Tibial artery (tissue), 4 donors: ENCODE measurements around the gene BRSK2.
"Not testable (repeated sequence)": the region's sequence is repeated elsewhere in the genome, so short reads cannot be mapped to it uniquely, and the experiment has no call there.

ENCODE experiments used
- DNase-seq, 2 donors: peaks; one replicate each; pipeline ENCODE4 v3.0.0-alpha.2; 2019
- H3K27ac ChIP-seq, 2 donors: fragments of 200-600 bp; sonication (generic) in 1 of 2; 1 replicate in 1 of 2; 2 replicates in 1 of 2; pipeline ENCODE4 v1.5.1; 2018 to 2019; ENCODE audit warnings: mild to moderate bottlenecking in 1 of 2
- H3K27me3 ChIP-seq, 2 donors: fragments of 200-600 bp; sonication (generic) in 1 of 2; one replicate each; pipeline versions ENCODE4 v1.5.1 to v1.6.0; 2016 to 2019
- H3K36me3 ChIP-seq, 3 donors: fragments of 200-600 bp; sonication (generic) in 2 of 3; one replicate each; pipeline ENCODE4 v1.5.1; 2016 to 2019; ENCODE audit warnings: mild to moderate bottlenecking in 2 of 3
- H3K4me1 ChIP-seq, 4 donors: fragments of 200-600 bp; sonication (generic) in 2 of 4; 1 replicate in 3 of 4; 2 replicates in 1 of 4; pipeline ENCODE4 v1.5.1; 2016 to 2019
- H3K4me3 ChIP-seq, 2 donors: fragments of 200-600 bp; sonication (generic) in 1 of 2; 1 replicate in 1 of 2; 2 replicates in 1 of 2; pipeline ENCODE4 v1.5.1; 2018 to 2019; ENCODE audit warnings: mild to moderate bottlenecking in 2 of 2
- H3K9me3 ChIP-seq, 3 donors: fragments of 200-600 bp; sonication (generic) in 1 of 3; one replicate each; pipeline ENCODE4 v1.5.1; 2016 to 2019
- intact Hi-C: fragments of 100-400 bp; cut with DNase I; formaldehyde crosslinking; loops from one replicate; pipeline ENCODE4 v1.15.0; 2023; ENCODE audit warnings: low total_unique reads
- TF ChIP-seq, protein P1 (sequence below), 2 experiments: fragments of 200-600 bp in 1 of 2; fragments of 450-650 bp in 1 of 2; IDR thresholded peaks; one replicate each; pipeline ENCODE4 v1.5.1; 2017 to 2019; ENCODE audit warnings: antibody characterized with exemption in 2 of 2, mild to moderate bottlenecking in 1 of 2, moderate library complexity in 1 of 2

Gene BRSK2

DNA sequence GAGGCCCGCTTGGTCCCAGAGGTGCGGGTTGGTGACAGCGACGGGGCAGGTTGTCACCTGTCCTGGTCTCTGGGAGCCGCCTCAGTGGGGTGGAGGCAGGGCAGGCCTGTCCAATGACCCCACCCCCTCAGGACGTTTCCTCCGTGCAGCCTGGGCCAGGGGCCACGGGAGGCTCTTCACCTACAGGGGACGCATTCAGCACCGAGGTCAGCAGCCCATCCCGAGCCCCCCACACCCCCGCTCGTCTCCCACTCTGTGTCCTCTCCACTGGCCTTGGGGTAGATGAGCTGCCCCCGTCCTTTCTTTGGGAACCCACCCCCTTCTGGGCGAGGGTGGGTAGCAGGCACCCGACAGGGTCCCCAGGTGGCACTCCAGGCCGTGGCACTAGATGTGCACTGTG lies 35.7 kb downstream of the BRSK2 start:
- no peak for DNase-seq
- Histone ChIP-seq H3K27ac (no peak overlapping the region), H3K4me3 (no peak overlapping the region), H3K27me3 (peaks cover 0 to 45% of the 10 kb centered on the region in 2 donors), H3K36me3 (no peaks in the 10 kb centered on the region), H3K9me3 (peaks cover 0 to 12% (median under 1%) of the 10 kb centered on the region in 3 donors), H3K4me1 (no peaks in the 10 kb centered on the region)
- intact Hi-C loops, result no loop called here
- TF ChIP-seq, protein P1, sequence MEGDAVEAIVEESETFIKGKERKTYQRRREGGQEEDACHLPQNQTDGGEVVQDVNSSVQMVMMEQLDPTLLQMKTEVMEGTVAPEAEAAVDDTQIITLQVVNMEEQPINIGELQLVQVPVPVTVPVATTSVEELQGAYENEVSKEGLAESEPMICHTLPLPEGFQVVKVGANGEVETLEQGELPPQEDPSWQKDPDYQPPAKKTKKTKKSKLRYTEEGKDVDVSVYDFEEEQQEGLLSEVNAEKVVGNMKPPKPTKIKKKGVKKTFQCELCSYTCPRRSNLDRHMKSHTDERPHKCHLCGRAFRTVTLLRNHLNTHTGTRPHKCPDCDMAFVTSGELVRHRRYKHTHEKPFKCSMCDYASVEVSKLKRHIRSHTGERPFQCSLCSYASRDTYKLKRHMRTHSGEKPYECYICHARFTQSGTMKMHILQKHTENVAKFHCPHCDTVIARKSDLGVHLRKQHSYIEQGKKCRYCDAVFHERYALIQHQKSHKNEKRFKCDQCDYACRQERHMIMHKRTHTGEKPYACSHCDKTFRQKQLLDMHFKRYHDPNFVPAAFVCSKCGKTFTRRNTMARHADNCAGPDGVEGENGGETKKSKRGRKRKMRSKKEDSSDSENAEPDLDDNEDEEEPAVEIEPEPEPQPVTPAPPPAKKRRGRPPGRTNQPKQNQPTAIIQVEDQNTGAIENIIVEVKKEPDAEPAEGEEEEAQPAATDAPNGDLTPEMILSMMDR (IDR thresholded peaks at IDR 0.05), result no peak

DNA sequence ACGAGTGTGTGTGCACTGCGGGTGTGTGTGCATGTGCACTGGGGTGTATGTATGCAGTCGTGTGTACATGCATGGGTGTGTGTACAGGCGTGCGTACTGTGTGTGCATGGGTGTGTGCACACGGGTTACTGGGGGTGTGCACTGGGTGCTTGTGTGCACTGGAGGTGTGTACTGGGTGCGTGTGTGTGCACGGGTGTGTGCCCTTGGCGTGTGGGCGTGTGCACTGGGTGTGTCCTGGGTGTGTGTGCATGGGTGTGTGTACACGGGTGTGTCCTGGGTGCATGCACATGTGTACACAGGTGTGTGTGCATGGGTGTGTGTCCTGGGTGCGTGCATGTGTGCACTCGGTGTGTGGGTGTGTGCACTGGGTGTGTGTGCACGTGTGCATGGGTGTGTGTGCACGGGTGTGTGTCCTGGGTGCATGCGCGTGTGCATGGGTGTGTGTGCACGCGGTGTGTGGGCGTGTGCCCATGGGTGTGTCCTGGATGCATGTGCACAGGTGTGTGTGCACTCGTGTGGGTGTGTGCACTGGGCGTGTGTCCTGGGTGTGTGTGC lies 39.1 kb downstream of the BRSK2 start:
- H3K27me3 ChIP-seq, result peaks cover 0 to 42% of the 10 kb centered on the region in 2 donors
- no peaks in the 10 kb centered on the region for H3K9me3 ChIP-seq
- no peaks in the 10 kb centered on the region for H3K4me1 ChIP-seq
- intact Hi-C loops, result no loop called here
- H3K4me3 ChIP-seq, result no peak overlapping the region
- H3K27ac ChIP-seq, result no peak overlapping the region
- no peak for DNase-seq
- TF ChIP-seq, protein P1 (IDR thresholded peaks at IDR 0.05), result no peak
- no peaks in the 10 kb centered on the region for H3K36me3 ChIP-seq

DNA sequence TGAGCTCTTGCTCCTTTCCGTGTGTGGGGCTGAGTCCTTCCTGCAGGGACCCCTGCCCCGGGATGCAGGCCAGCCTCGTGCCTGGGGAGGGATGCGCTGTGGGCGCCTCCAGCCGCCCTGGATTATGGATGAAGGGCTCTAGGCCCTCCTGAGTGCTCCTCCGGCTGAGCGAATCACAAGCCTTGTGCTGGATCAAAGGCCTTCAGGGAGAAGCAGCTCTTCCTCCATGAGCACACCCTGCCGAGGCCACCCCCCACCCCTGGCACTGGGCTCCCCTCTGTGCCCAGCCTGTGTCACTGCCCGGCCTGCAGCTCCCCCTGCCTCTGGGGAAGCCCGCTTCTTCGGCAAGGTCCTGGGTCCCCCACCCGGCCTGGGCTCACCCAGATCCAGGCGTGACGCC lies 43.8 kb downstream of the BRSK2 start:
- peaks cover 0 to 11% (median 0%) of the 10 kb centered on the region in 4 donors for H3K4me1 ChIP-seq
- TF ChIP-seq, protein P1 (IDR thresholded peaks at IDR 0.05), result no peak
- H3K4me3 ChIP-seq, result no peak overlapping the region
- H3K27me3 ChIP-seq, result peaks cover 0 to 48% of the 10 kb centered on the region in 2 donors
- DNase-seq, result no peak
- no peak overlapping the region for H3K27ac ChIP-seq
- intact Hi-C loops, result no loop called here
- no peaks in the 10 kb centered on the region for H3K9me3 ChIP-seq
- H3K36me3 ChIP-seq, result no peaks in the 10 kb centered on the region

DNA sequence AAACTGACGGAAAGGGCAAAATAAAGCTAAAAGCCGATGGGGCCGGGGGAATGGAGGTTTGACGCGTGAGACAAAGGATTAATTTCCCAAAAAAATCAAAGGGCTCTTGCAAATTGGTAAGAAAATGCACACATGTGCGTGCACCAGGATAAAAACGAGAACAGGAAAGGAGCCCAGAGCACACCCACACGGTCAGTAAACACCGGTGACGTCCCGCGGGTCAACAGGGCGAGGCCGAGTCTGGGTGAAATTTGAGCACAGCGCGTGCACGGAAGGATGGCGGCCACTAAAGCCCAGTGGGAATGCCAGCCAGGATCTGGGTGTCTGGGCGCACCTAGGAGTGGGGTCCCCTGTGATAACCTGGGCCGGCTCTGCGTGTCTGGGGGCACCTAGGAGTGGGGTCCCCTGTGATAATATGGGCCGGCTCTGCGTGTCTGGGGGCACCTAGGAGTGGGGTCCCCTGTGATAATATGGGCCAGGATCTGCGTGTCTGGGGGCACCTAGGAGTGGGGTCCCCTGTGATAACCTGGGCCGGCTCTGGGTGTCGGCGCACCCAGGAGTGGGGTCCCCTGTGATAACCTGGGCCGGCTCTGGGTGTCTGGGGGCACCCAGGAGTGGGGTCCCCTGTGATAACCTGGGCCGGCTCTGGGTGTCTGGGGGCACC lies 44.4 kb downstream of the BRSK2 start:
- peaks cover 0 to 11% (median 0%) of the 10 kb centered on the region in 4 donors for H3K4me1 ChIP-seq
- H3K27me3 ChIP-seq, result peaks cover 0 to 53% of the 10 kb centered on the region in 2 donors
- intact Hi-C loops, result no loop called here
- no peak overlapping the region for H3K27ac ChIP-seq
- no peaks in the 10 kb centered on the region for H3K36me3 ChIP-seq
- DNase-seq, result no peak
- no peaks in the 10 kb centered on the region for H3K9me3 ChIP-seq
- TF ChIP-seq, protein P1 (IDR thresholded peaks at IDR 0.05), result no peak
- no peak overlapping the region for H3K4me3 ChIP-seq

DNA sequence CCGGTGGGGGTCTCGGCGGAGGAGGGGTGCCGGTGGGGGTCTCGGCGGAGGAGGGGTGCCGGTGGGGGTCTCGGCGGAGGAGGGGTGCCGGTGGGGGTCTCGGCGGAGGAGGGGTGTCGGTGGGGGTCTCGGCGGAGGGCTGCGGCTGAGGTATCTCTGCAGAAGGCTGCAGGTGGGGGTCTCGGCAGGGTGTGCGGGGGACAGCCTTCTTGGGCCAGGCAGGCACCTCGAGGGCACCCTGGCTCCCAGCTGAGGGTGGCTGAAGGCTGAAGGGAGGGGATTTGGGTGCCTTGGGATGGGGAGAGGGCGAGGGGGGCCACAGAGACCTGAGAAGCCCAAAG lies 45.7 kb downstream of the BRSK2 start:
- H3K4me1 ChIP-seq, result peaks cover 0 to 11% (median 0%) of the 10 kb centered on the region in 4 donors
- not testable (repeated sequence) for H3K4me3 ChIP-seq

DNA sequence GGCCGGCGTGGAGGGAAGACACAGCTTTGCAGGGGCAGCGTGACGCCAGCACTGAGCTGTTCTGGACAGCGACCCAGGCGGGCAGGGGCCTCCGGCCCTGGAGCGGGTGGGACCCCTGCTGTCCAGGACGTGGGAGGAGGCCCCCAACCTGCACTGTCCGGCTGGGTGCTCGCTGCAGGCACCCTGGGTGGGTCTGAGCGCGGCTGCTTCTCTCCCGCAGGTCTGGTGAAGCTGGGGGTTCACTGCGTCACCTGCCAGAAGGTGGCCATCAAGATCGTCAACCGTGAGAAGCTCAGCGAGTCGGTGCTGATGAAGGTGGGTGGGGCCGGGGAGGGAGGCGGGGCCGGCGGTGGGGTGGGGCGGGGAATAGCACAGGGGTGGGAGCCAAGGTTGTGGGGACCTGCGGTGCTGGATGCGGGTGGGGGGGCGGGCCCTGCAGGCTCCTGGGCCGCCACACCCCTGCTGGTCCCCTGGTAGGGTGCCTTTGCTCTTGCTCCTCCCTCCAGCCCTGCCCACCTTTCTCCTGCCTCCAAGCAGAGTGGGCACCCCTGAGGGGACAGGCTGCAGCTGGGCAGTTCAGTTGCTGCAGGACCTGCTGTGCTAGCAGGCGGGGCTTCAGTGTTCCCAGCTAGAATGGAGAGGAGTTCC lies 46.2 kb downstream of the BRSK2 start:
- Histone ChIP-seq H3K27me3 (peaks cover 0 to 72% of the 10 kb centered on the region in 2 donors), H3K9me3 (no peaks in the 10 kb centered on the region), H3K4me1 (peaks cover 0 to 11% (median 0%) of the 10 kb centered on the region in 4 donors), H3K36me3 (no peaks in the 10 kb centered on the region), H3K4me3 (no peak overlapping the region), H3K27ac (no peak overlapping the region)
- intact Hi-C loops, result no loop called here
- TF ChIP-seq, protein P1 (IDR thresholded peaks at IDR 0.05), result no peak
- DNase-seq, result no peak

More for the DNA sequence above, 45.7 kb downstream of the BRSK2 start:
- DNase-seq, intact Hi-C loops, H3K9me3 ChIP-seq, H3K27ac ChIP-seq, H3K36me3 ChIP-seq: not testable (repeated sequence)
- H3K27me3 ChIP-seq, result peaks cover 0 to 67% of the 10 kb centered on the region in 2 donors
